Thyroid gland (tissue), 4 donors: ENCODE results near the gene RAB28. TPM values are rescaled to one million over a fixed set of nuclear protein-coding genes. Genes with fewer than 3 reads are reported as not detected.

Source experiments
- DNase-seq, 2 donors: peaks; one replicate each; pipeline ENCODE4 v3.0.0-alpha.2; 2019
- H3K27ac ChIP-seq, 3 donors: fragments of 200-600 bp; sonication (generic); 1 replicate in 2 of 3; 2 replicates in 1 of 3; pipeline ENCODE4 v1.5.1; 2016 to 2019; ENCODE audit warnings: mild to moderate bottlenecking in 1 of 3, moderate library complexity in 1 of 3
- H3K27me3 ChIP-seq: fragments of 200-600 bp; sonication (generic); one replicate; pipeline ENCODE4 v1.5.1; 2019
- H3K36me3 ChIP-seq, 2 donors: fragments of 200-600 bp; sonication (generic); one replicate each; pipeline ENCODE4 v1.5.1; 2016 to 2019
- H3K4me1 ChIP-seq, 2 donors: fragments of 200-600 bp; sonication (generic); one replicate each; pipeline ENCODE4 v1.5.1; 2017 to 2019
- H3K4me3 ChIP-seq, 3 donors: fragments of 200-600 bp; sonication (generic); replicated peaks in 1 of 3; 1 replicate in 2 of 3; 2 replicates in 1 of 3; pipeline ENCODE4 v1.5.1; 2016; ENCODE audit warnings: mild to moderate bottlenecking in 1 of 3
- H3K9me3 ChIP-seq: fragments of 200-600 bp; sonication (generic); one replicate; pipeline ENCODE4 v1.5.1; 2017
- CTCF ChIP-seq, 6 experiments: fragments of 200-600 bp in 3 of 6; fragments of 450-650 bp in 3 of 6; sonication (generic) in 3 of 6; IDR thresholded peaks; one replicate each; pipeline ENCODE4 v1.5.1; 2016 to 2019; ENCODE audit warnings: antibody characterized with exemption in 6 of 6, mild to moderate bottlenecking in 2 of 6, inconsistent platforms in 1 of 6, moderate library complexity in 1 of 6
- POLR2A ChIP-seq, 2 donors: fragments of 450-650 bp; IDR thresholded peaks; one replicate each; pipeline ENCODE4 v1.6.1; 2017; ENCODE audit warnings: antibody characterized with exemption in 2 of 2, mild to moderate bottlenecking in 2 of 2, moderate library complexity in 1 of 2
- WGBS, 2 donors: methylation state at CpG; one replicate each; pipeline ENCODE4 v1.1.5; 2017; 5-methylcytosine and 5-hydroxymethylcytosine counted together
- intact Hi-C: fragments of 100-400 bp; cut with DNase I; formaldehyde crosslinking; loops from one replicate; pipeline ENCODE4 v1.15.1; 2023
- total RNA-seq, 4 donors: library from RNA; depleted of rRNA; stranded (reverse); fragments of >200 nt; gene quantifications; one replicate each; pipeline ENCODE4 v1.2.3, GENCODE V29; 2016

RAB28 gene
- total RNA-seq, 4 donors from 2014 or later: 25.1 to 30.0 (median 25.4) TPM

- Histone ChIP-seq H3K9me3 (no peaks in the 10 kb centered on the region), H3K4me1 (no peaks in the 10 kb centered on the region), H3K4me3 (no peak overlapping the region), H3K27me3 (no peaks in the 10 kb centered on the region), H3K36me3 (no peaks in the 10 kb centered on the region), H3K27ac (no peak overlapping the region)
- DNase-seq: no peak
- intact Hi-C loops: no loop called here
- no peak for TF ChIP-seq CTCF (IDR thresholded peaks at IDR 0.05)
- TF ChIP-seq POLR2A (IDR thresholded peaks at IDR 0.05): no peak
Measured at GRCh38 chr4:13386405-13387107, 97.6 kb downstream of the RAB28 start.

DNA sequence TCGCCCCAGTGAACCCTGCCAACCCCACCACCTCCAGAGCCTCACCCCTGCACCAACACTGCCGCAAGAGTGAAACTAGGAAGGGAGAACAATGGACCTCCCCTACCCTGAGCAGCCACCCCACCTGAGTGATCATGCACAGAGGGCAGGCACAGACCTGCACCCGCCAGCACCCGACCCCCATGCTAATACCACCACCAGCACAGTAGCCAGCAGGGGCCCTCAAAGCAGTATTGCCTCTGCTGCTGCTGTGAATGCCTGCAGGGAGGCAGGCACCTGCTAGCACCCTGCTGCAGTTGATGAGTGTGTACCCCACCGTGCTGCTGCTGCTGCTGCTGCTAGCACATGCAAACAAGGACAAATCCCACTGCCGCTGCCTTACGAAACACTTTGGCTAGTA is 100.1 kb downstream of the RAB28 start:
- H3K27ac ChIP-seq: no peak overlapping the region
- H3K9me3 ChIP-seq: no peaks in the 10 kb centered on the region
- WGBS, 2 donors: 92 to 96% methylated on average over 6 to 7 of the region's 7 CpGs
- intact Hi-C loops: no loop called here
- no peak overlapping the region for H3K4me3 ChIP-seq
- no peaks in the 10 kb centered on the region for H3K27me3 ChIP-seq
- TF ChIP-seq CTCF (IDR thresholded peaks at IDR 0.05): no peak
- TF ChIP-seq POLR2A (IDR thresholded peaks at IDR 0.05): no peak
- DNase-seq: no peak
- no peaks in the 10 kb centered on the region for H3K36me3 ChIP-seq
- no peaks in the 10 kb centered on the region for H3K4me1 ChIP-seq

- Histone ChIP-seq H3K9me3 (no peaks in the 10 kb centered on the region), H3K27me3 (no peaks in the 10 kb centered on the region), H3K27ac (no peak overlapping the region), H3K4me1 (no peaks in the 10 kb centered on the region), H3K36me3 (no peaks in the 10 kb centered on the region), H3K4me3 (no peak overlapping the region)
- 98% methylated on average over 9 of the region's 9 CpGs for WGBS, 2 donors
- TF ChIP-seq POLR2A (IDR thresholded peaks at IDR 0.05) (no peak), CTCF (IDR thresholded peaks at IDR 0.05) (no peak)
- intact Hi-C loops: no loop called here
- DNase-seq: no peak
Measured at GRCh38 chr4:13378973-13379759, 105.0 kb downstream of the RAB28 start.

GRCh38 chr4:13371048-13371447 is 113.1 kb downstream of the RAB28 start:
- H3K4me1 ChIP-seq: peaks cover 0 to under 1% of the 10 kb centered on the region in 2 donors
- TF ChIP-seq CTCF (IDR thresholded peaks at IDR 0.05): no peak
- no peak for TF ChIP-seq POLR2A (IDR thresholded peaks at IDR 0.05)
- WGBS, 2 donors: 80 to 83% methylated on average over 3 of the region's 3 CpGs
- intact Hi-C loops: no loop called here
- DNase-seq: no peak
- no peaks in the 10 kb centered on the region for H3K27me3 ChIP-seq
- H3K9me3 ChIP-seq: no peaks in the 10 kb centered on the region
- peaks cover 0 to 8% of the 10 kb centered on the region in 2 donors for H3K36me3 ChIP-seq
- H3K27ac ChIP-seq: no peak overlapping the region
- H3K4me3 ChIP-seq: no peak overlapping the region

GRCh38 chr4:13368217-13368616 is 115.9 kb downstream of the RAB28 start:
- Histone ChIP-seq H3K4me3 (no peak overlapping the region), H3K27me3 (peaks cover 3% of the 10 kb centered on the region), H3K27ac (no peak overlapping the region), H3K9me3 (no peaks in the 10 kb centered on the region), H3K36me3 (peaks cover 0 to 8% of the 10 kb centered on the region in 2 donors), H3K4me1 (peaks cover 10 to 13% of the 10 kb centered on the region in 2 donors)
- no peak for DNase-seq
- TF ChIP-seq CTCF (IDR thresholded peaks at IDR 0.05) (no peak), POLR2A (IDR thresholded peaks at IDR 0.05) (no peak)
- WGBS, 2 donors: 83 to 94% methylated on average over 2 of the region's 2 CpGs
- intact Hi-C loops: no loop called here
